Measurements from ENCODE around the gene TIGD3. TPM values are rescaled to one million over a fixed set of nuclear protein-coding genes. Genes with fewer than 3 reads are reported as not detected.

Gene TIGD3
- total RNA-seq, 1 experiment from 2014 or later: 0.24 TPM

DNA sequence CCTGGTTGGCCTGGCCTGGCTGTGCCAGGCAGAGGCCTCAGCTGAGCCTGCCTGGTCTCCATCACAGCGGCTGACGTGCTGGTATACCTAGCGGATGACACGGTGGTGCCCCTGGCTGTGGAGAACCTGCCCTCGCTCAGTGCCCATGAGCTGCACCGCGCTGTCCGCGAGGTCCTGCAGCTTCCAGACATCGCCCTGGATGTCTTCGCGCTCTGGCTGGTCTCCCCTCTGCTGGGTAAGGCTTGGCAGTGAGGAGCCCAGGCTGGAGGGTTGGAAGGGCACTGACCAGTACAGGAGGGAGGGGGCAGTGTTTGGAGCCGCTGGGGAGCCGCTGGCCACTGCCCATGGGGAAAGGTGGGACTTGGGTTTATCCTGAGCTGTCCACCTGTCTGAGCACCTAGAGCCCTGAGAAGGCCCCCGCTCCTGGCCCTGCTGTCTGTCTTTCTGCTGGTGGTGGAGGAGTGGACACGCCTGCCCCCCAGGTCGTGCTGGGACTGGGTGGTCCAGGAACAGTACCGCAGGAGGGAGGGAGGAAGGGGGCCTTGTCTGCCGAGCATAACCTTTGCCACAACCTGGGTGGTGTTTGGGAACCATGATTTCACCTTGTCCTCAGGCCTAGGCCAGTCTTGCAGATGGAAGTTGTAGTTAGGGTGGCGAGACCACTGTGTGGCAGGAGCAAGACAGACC is 34.9 kb downstream of the TIGD3 start:
- no peak for DNase-seq (ENCODE audit: low read depth)

DNA sequence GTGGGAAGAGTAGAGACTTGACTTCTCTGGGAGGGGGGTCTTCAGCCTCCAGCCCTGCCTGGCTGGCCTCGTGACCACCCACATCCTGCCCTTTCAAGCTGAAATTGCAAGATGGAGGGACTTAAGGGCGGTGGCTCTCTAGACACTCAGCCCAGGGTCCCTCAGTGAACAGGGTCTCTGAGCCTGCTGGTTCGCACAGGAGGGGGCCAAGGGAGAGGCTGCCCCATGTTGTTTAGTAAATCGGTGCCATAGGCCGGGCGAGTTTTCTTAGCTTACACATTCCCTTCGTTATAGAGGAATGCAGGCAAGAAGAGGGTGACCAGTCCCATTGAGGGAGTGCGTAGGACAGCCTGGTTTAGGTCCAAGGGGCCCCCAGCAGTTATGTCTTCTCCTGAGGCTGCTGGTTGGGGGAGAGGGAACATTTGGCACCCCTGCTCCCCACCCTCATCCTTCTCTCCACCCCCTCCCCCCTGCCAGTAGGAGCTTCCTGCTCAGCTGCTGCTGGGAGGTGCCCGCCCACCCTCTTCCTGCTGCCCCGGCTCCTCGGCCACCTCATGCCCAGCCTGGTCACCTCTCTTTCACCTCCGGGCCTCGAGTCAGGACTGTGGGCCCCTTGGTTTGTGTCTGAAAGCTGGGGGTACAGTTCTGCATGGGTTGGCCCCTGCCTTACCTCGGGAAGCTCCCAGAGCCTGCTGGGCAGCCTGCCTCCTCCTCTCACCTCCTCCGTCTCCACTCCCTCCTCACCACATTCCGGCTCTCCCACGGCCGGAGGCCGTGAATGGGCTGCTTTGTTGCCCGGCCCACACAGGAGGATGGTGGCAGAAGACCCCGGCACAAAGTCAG is 35.8 kb downstream of the TIGD3 start:
- DNase-seq (ENCODE audit: low read depth): peak; percentile 44

DNA sequence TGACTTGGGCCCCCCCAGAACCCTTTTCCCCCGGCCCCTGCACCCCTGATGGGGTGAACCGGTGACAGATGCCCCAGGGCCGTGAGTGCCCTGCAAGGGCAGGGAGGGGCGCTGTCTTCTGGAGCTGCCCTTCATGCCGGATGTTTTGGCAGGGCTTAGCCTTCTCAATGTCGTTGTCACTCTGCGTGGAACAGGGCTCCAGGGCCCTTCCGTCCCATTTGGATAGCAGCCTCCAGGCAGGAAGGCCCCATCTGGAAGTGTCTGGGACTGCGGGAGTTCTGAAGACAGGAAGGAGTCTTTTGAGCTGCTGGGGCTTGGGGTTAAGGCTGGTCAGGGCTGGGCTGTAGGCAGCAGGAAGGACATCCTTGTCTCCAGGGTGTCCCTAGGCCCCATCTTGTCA is 36.4 kb downstream of the TIGD3 start:
- peak; percentile 68 for DNase-seq (ENCODE audit: low read depth)

DNA sequence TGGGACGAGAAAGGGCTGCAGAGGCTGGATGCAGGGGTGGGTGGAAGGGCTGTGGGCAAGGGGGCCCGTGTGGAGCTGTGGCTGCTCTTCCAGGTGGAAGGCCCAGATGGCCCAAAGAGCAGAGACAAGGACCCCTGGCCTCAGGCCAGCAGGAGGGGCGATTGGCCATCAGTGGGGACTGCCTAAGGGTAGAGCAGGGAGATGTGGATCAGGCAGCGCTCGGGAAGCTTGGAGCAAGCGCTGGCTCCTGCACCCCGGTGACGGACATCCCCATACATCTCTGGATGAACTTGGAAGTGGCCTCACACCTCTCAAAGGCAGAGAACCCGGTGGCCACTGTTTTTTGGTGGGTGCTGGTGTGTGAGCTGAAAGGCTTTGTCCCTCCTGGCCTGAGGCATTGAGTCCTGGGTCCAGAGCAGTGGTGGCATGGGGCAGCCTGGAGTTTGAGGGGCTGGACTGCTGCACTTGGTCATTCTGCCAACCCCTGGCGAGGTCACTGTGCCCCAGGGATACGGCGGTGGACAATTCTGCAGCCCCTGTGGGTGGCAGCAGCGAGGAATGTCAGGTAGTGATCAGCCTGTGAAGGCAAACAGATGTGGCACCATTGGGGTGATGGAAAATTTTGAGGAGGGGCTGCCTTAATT is 37.8 kb downstream of the TIGD3 start:
- no peak for DNase-seq (ENCODE audit: low read depth)

DNA sequence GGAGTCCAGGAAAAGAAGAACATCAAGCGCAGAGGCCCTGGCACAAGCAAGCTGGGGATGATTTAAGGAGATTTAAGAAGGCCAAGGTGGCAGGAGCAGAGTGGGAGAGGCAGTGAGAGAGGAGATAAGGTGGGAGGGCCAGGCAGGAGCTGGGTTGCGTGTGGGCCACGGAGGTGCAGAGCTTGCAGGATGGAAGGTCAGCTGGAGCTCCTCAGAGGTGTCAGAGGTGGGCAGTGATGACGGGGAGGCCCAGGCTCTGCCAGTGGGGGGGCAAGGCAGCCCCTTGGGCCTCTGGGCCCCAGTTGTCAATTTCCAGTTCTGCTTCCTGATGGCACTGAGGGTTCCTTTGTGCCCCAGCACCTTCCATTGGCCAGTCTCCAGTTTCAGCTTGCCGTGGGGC is 38.3 kb downstream of the TIGD3 start:
- DNase-seq (ENCODE audit: low read depth): no peak

DNA sequence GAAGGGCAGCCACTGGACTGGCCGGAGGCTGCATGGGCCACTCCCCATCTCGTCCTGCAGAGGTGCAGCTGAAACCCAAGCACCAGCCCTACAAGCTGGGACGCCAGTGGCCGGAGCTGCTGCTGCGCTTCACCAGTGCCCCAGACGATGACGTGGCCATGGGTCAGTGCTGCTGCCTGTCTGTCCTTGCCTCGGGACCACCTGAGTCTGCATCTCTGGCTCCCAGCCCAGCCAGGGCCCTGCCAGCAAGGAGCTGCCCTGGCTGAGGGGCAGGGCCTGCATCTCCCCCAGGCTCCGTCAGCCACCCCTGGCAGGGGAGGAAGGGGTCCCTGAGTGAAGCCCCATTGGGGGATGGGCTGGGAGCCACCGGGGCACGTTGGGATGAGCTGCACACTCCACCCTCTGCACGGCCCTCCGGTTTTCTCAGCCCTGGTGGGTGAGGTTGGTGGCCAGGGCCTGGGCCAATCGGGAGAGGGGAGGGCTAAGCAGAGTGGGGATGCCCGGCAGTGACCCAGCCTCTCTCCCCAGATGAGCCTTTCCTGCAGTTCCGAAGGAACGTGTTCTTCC is 39.0 kb downstream of the TIGD3 start:
- DNase-seq (ENCODE audit: low read depth): no peak

DNA sequence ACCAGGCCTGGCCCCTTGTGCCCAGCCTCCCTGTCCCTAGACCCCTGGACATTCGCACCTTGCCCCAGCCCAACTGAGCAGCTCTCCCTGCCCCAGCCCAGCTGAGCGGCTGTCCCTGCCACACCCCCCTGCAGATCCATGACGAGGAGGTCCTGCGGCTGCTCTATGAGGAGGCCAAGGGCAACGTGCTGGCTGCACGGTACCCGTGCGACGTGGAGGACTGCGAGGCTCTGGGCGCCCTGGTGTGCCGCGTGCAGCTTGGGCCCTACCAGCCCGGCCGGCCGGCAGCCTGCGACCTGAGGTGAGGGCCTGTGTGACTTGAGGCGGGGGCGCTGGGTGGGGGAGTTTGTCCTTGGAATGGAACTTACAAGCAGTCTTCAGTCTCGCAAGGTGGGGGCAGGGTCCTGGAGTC is 39.6 kb downstream of the TIGD3 start:
- no peak for DNase-seq (ENCODE audit: low read depth)

DNA sequence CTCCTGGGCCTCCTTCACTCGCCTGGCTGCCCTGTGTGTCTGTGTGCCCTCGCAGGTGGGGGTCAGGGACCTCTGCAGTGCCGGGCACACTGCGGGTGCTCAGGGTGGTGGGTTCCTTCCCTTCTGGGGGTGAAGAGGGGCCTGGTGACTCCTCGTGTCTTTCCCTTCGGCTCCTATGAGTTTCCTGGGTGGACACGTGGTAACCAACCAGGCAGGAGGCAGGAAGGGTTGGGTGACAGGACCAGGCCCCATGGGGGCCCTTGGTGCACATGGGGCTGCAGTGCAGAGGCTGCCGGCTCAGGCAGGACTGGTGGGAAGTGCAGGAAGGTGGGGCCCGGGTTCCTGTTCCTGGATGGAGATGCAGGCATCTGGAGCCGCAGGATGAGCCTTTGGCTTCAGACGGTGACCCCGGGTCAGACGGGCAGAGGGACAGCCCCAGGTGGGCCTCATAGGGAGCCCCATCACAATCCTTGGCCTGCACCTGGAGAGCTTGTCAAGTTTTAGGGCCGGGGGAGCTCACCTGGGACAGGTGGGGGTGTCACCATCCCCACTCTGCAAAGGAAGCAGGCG is 41.5 kb downstream of the TIGD3 start:
- no peak for DNase-seq (ENCODE audit: low read depth)

DNA sequence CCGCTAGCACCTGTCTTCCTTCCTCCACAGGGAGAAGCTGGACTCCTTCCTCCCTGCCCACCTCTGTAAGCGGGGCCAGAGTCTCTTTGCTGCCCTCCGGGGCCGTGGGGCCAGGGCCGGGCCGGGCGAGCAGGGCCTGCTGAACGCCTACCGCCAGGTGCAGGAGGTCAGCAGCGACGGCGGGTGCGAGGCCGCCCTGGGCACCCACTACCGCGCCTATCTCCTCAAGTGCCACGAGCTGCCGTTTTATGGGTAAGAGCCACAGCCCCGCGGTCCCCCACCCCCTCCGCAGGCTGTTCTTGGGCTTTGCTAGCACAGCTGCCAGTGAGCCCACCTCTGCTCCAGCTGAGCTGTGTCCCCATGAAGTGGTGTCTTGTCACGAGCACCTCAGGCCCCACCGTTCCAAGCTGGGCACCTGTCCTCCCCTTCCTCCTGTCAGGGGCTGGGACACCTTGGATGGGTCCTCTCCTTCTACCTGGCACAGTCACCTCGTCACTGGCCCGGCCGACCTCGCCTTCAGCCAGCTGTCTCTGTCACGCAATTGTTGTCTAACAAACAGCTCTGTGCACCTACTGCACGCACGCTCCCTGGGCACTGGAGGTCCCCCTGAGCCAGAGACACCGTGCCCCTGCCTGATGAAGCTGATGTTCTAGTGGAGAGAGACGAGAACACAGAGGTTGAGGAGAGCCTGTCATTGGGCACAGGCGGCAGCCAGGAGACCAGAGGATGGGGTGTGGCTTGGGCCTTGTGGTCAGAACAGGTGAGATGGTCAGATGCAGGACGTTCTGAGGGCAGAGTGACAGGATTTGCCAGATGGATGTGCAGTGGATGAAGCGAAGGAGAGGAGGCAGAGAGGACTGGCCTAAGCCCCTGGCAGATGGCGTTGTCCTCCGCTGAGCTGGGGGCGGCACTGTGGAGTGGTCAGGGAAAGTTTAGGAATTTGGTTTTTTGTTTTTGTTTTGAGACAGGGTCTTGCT is 42.5 kb downstream of the TIGD3 start:
- DNase-seq (ENCODE audit: low read depth): no peak

DNA sequence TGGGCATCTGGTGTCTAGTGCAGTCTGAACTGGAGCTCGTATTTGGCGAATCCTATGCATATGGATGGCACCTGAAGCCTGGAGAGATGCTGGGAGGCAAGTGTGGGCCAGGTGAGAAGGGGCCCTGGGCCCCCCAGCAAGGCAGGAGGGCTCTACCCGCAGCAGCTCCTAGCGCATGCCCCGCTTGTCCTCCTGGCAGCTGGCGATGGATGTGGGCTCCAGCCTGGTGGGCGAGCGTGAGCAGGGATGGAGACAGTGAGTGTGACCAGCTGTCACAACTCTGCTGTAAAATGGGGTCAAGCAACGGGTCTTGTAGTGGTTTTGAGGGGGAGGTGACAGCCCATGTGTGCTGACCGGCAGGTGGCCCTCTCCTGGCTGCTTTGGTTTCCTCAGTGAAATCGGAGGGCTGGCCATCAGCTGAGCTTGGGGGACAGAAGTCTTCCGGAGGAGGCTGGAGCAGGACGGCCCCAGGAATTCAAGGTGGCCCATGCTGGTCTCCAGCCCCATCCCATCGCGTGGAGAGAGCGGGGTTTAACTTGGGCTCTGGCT is 43.9 kb downstream of the TIGD3 start:
- no peak for DNase-seq (ENCODE audit: low read depth)

DNA sequence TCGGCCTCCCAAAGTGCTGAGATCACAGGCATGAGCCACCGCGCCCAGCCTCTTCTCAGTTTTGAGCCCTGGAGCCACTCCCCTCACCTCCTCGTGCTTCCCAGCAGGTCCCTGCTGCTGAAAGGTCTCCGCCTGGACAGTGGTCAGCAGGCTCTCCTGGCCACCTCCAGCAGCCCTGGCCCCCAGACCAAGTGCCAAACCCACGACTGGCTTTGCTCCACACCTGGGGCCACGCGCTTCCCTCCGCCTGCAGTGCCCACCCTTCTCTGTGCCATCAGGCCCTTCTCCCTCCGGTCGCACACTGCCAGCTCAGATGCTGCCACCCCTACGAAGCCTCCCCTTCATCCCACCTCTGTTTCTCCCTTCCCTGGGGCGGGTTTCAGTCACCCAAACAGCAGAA is 44.7 kb downstream of the TIGD3 start:
- no peak for DNase-seq (ENCODE audit: low read depth)

DNA sequence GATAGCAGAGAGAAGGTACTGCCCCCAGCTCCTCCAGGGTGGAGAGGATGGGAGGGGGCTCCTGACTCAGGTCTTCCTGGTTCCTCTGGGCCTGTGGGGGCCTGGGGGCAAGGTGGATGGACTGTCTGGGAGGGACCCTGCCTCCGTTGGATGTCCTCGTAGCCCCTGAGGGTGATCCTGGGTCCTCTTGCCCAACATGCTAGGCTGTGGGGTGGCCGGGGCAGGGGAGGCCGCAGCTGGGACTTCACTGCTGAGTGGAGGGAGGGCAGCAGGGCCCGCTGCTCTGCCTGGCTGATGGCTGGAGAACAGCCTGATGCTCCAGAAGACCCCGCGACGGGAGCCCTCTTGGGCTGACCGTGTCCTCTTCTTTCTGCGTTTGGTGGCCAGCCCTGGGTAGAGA is 45.3 kb downstream of the TIGD3 start:
- DNase-seq (ENCODE audit: low read depth): no peak

DNA sequence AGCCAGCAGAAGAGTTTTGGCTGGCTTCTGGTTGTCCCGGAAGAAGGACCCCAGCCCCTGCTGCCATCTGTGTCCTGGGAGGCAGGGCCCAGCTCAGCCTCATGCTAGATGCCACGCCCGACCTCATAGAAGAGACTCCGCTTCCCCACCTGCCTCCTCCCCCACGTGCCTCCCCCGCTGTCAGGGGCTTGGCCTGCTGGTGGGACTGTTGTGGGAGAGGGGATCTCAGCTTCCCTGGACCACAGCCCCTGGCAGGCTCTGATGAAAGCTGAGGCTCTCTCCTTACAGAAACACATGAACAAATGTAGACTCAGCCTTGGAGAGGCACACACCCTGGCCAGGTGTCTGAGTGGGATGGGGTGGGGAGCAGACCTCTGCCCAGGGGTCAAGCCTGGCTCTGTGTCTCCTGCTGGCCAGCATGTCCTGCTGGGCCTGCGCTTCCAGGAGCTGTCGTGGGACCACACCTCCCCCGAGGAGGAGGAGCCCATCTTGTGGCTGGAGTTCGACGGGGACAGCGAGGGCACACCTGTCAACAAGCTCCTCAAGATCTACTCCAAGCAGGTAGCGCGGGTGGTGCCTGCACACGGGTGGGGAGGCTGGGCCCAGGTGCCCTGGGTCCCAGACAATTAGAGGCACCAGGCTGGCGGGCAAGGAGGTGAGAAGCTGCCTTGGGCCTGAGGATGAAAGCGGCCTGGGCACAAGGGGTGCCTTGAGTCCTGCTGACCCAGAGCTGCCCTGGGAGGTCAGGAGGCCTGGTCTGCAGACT is 45.9 kb downstream of the TIGD3 start:
- DNase-seq (ENCODE audit: low read depth): no peak

DNA sequence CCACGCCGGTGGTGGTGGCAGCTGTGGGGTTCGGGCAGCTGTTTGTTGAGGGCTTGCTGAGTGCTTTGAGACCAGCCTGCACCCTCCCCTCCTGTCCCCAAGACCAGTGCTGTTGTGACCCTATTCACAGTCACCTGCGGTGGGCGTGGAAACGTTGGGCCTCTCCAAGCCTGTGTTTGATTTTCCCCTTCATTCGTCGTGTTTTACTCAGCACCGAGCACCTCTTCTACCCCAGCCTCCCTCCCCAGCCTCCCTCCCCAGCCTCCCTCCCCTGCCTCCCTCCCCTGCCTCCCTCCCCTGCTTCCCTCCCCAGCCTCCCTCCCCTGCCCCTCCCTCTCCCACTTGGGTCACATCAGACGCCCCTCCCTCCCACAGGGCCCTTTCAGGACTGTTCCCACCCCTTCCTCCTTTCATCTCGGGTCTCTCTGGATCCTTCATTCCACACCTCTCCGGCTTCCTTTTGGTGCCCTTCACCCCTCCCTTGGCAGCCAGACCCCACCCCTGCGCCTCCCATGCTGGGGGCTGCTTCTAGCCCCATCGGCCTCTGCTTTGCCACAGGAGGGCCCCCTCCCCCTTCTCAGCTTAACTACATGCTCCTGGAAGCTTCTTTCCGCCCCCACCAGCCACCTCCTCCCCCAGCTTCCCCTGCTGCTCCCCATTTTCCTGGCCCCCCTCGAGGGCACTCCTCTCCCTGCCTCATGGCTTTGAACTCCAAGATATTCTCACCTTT is 46.7 kb downstream of the TIGD3 start:
- DNase-seq (ENCODE audit: low read depth): no peak

DNA sequence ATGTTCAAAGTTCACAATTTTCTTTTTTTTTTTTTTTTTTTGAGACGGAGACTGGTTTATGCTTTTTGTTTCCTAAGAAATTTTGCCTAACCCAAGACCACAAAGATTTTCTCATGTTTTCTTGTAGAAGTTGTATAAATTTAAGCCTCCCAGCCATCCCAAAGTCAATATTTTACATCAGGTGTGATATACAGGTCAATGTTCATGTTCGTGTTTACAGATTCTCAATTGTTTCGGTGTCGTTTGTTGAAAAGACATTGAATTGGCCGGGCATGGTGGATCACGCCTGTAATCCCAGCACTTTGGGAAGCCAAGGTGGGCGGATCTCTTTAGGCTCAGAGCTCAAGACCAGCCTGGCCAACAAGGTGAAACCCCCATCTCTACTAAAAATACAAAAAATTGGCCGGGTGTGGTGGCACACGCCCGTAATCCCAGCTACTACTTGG is 47.3 kb downstream of the TIGD3 start:
- DNase-seq (ENCODE audit: low read depth): no peak

DNA sequence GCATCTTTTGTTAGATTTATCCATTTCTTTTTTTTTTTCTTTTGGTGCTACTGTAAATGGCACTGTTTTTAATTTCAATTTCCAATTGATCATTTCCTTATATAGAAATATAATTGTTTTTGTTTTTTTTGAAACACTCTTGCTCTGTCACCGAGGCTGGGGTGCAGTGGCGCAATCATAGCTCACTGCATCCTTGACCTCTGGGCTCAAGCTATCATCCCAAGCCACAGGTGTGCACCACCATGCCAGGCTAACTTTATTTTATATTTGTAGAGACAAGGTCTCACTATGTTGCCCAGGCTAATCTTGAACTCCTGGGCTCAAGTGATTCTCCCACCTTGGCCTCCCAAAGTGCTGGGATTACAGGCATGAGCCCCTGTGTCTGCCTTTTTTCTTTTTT is 48.2 kb downstream of the TIGD3 start:
- no peak for DNase-seq (ENCODE audit: low read depth)

DNA sequence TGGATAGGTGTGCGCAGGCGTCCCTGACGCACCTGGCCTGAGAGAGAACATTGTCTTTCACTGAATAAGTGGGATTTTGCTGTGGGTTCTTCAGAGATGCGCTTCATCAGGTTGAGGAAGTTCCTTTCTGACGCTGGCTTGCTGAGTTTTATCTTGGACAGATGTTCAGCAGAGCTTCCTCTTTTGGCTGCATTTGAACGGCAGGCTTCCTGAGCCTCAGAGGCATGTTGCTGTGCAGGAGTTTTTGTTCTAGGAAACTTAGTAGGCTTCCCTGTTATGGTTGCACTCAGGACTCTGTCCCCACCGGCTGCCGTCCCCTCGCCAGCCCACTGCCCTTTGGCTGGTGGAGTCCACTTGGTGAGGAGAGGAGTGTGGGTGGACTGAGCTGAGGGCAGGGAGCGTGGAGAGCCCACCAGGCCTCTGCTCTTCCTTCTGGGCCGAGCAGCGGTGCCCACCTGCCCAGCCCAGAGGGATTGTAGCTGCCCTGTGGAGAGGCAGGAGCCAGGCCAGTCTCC is 49.1 kb downstream of the TIGD3 start:
- no peak for DNase-seq (ENCODE audit: low read depth)

DNA sequence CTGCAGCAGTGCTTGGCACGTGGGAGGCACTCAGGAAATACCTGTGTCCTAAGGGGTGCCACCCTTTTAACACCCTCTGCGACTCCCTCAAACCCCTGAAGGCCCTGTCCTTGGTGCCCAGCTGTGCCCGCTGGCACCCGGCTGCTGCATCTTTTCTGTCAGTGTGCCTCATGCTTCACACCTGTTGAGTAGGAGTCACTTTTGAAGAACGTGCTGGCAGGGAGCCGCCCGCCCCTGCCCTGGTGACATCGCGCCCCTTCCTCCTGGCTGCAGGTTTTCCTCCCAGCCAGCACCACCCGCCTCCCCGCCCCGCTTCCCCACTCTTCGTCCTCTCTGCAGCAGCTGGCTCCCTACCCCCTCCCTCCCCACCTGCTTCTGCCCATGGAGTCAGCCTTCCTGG is 49.7 kb downstream of the TIGD3 start:
- DNase-seq (ENCODE audit: low read depth): no peak

All from RPMI7951 (cell line).